HL-60 (cell line): ENCODE measurements around the gene ABCC4.

Experiments used
- DNase-seq, 2 experiments: peaks; one replicate each; pipeline ENCODE4 v3.0.0-alpha.2; 2010 to 2020; ENCODE audit warnings: low read depth in 1 of 2, low spot score in 1 of 2
- H3K27ac ChIP-seq: fragments of 250-450 bp; sonication (Bioruptor Pico); replicated peaks from 2 replicates; pipeline ENCODE4 v1.5.1; 2020; ENCODE audit warnings: mild to moderate bottlenecking, moderate library complexity
- H3K27me3 ChIP-seq: fragments of 250-450 bp; sonication (Bioruptor Pico); 2 replicates; pipeline ENCODE4 v1.5.1; 2021; ENCODE audit warnings: mild to moderate bottlenecking, moderate library complexity; ENCODE audit not compliant: insufficient read depth, poor library complexity, severe bottlenecking
- H3K4me3 ChIP-seq: replicated peaks from 2 replicates; pipeline ENCODE4 v1.5.1; 2011; ENCODE audit warnings: mild to moderate bottlenecking, control low read depth, low read length; ENCODE audit not compliant: insufficient read depth
- CTCF ChIP-seq: IDR thresholded peaks from one replicate; pipeline ENCODE4 v1.5.1; 2011; ENCODE audit warnings: low read length, control low read depth, inconsistent platforms; ENCODE audit not compliant: insufficient read depth
- GABPA ChIP-seq: IDR thresholded peaks from 2 replicates; pipeline ENCODE4 v1.6.1; 2012; ENCODE audit warnings: low read depth
- POLR2AphosphoS5 ChIP-seq: IDR thresholded peaks from 2 replicates; pipeline ENCODE4 v1.6.1; 2012; ENCODE audit warnings: low read depth
- REST ChIP-seq: IDR thresholded peaks from 2 replicates; pipeline ENCODE4 v1.6.1; 2012; ENCODE audit warnings: low read depth; ENCODE audit not compliant: insufficient replicate concordance
- SPI1 ChIP-seq: IDR thresholded peaks from 2 replicates; pipeline ENCODE4 v1.6.1; 2012; ENCODE audit warnings: low read depth, mild to moderate bottlenecking, borderline replicate concordance

The ABCC4 gene

GRCh38 chr13:95264225-95264624 is 37.0 kb downstream of the ABCC4 start:
- TF ChIP-seq CTCF: no peak
- TF ChIP-seq SPI1: no peak
- no peak for TF ChIP-seq REST
- TF ChIP-seq GABPA: no peak
- TF ChIP-seq POLR2AphosphoS5: no peak
- Histone ChIP-seq H3K4me3 (no peak overlapping the region), H3K27me3 (no peaks in the 10 kb centered on the region), H3K27ac (no peak overlapping the region)
- DNase-seq: no peak

- Histone ChIP-seq H3K27me3 (no peaks in the 10 kb centered on the region), H3K27ac (no peak overlapping the region), H3K4me3 (no peak overlapping the region)
- DNase-seq: no peak
- TF ChIP-seq POLR2AphosphoS5 (no peak), SPI1 (no peak), REST (no peak), CTCF (no peak), GABPA (no peak)
Observed at GRCh38 chr13:95262837-95263384, 38.3 kb downstream of the ABCC4 start.

- DNase-seq: no peak
- no peak overlapping the region for H3K27ac ChIP-seq
- H3K4me3 ChIP-seq: no peak overlapping the region
- TF ChIP-seq REST: no peak
- TF ChIP-seq CTCF: no peak
- TF ChIP-seq POLR2AphosphoS5: no peak
- no peak for TF ChIP-seq SPI1
- no peak for TF ChIP-seq GABPA
- H3K27me3 ChIP-seq: no peaks in the 10 kb centered on the region
Observed at GRCh38 chr13:95261956-95262355, 39.3 kb downstream of the ABCC4 start.
